Measurements from ENCODE around the gene SHB. TPM values are rescaled to one million over a fixed set of nuclear protein-coding genes. Genes with fewer than 3 reads are reported as not detected.

SHB gene
- total RNA-seq, 2 experiments from 2014 or later = 2.8 to 3.2 TPM

GRCh38 chr9:37919956-37920335, 149.1 kb downstream of the SHB start:
- DNase-seq = no peak

GRCh38 chr9:37919246-37919955, 149.6 kb downstream of the SHB start:
- POLR2A ChIA-PET = no interaction called here
- CTCF ChIA-PET = no interaction called here
- Mint-ChIP-seq H3K4me1 (ENCODE audit: low read depth) (no peaks in the 10 kb centered on the region), H3K27me3 (no peaks in the 10 kb centered on the region), H3K36me3 (ENCODE audit: low read depth) (no peaks in the 10 kb centered on the region), H3K27ac (no peak overlapping the region), H3K4me3 (no peak overlapping the region), H3K9me3 (no peaks in the 10 kb centered on the region)
- ATAC-seq = no peak
- intact Hi-C loops (cut with micrococcal nuclease) = loop anchor here (10.0 kb wide), 3 partner anchors 105 to 485 kb away; no protein-coding TSS in a partner anchor
- no peak for DNase-seq
- no peak for TF ChIP-seq CTCF (IDR thresholded peaks at IDR 0.05)

More at GRCh38 chr9:37919956-37920335, 149.1 kb downstream of the SHB start:
- intact Hi-C loops (cut with micrococcal nuclease) = loop anchor here (10.0 kb wide), 4 partner anchors 105 to 485 kb away; no protein-coding TSS in a partner anchor
- no peak overlapping the region for H3K27ac Mint-ChIP-seq
- ChIA-PET POLR2A (no interaction called here), CTCF (no interaction called here)
- H3K27me3 Mint-ChIP-seq = no peaks in the 10 kb centered on the region
- ATAC-seq = no peak
- H3K36me3 Mint-ChIP-seq (ENCODE audit: low read depth) = no peaks in the 10 kb centered on the region
- H3K4me1 Mint-ChIP-seq (ENCODE audit: low read depth) = no peaks in the 10 kb centered on the region
- TF ChIP-seq CTCF (IDR thresholded peaks at IDR 0.05) = no peak
- H3K4me3 Mint-ChIP-seq = no peak overlapping the region
- no peaks in the 10 kb centered on the region for H3K9me3 Mint-ChIP-seq

GRCh38 chr9:37918665-37919170, 150.3 kb downstream of the SHB start:
- H3K27ac Mint-ChIP-seq = no peak overlapping the region
- no peak overlapping the region for H3K4me3 Mint-ChIP-seq
- no peaks in the 10 kb centered on the region for H3K9me3 Mint-ChIP-seq
- ChIA-PET POLR2A (no interaction called here), CTCF (no interaction called here)
- DNase-seq (no peak), ATAC-seq (no peak)
- intact Hi-C loops (cut with micrococcal nuclease) = loop anchor here (10.0 kb wide), 3 partner anchors 106 to 486 kb away; no protein-coding TSS in a partner anchor
- H3K27me3 Mint-ChIP-seq = no peaks in the 10 kb centered on the region
- no peak for TF ChIP-seq CTCF (IDR thresholded peaks at IDR 0.05)
- no peaks in the 10 kb centered on the region for H3K4me1 Mint-ChIP-seq (ENCODE audit: low read depth)
- no peaks in the 10 kb centered on the region for H3K36me3 Mint-ChIP-seq (ENCODE audit: low read depth)

- DNase-seq (no peak), ATAC-seq (no peak)
- POLR2A ChIA-PET = no interaction called here
- TF ChIP-seq CTCF (IDR thresholded peaks at IDR 0.05) = no peak
- H3K27ac Mint-ChIP-seq = no peak overlapping the region
- H3K27me3 Mint-ChIP-seq = no peaks in the 10 kb centered on the region
- intact Hi-C loops (cut with micrococcal nuclease) = loop anchor here (10.0 kb wide), 3 partner anchors 107 to 487 kb away; no protein-coding TSS in a partner anchor
- no peak overlapping the region for H3K4me3 Mint-ChIP-seq
- no peaks in the 10 kb centered on the region for H3K36me3 Mint-ChIP-seq (ENCODE audit: low read depth)
- H3K4me1 Mint-ChIP-seq (ENCODE audit: low read depth) = no peaks in the 10 kb centered on the region
- no peaks in the 10 kb centered on the region for H3K9me3 Mint-ChIP-seq
- CTCF ChIA-PET = interaction anchor here (0.9 kb wide), 1 partner anchor 170 kb away, joined by 3 read pairs; no protein-coding TSS in a partner anchor
Measured at GRCh38 chr9:37917801-37918664, 151.0 kb downstream of the SHB start.
